ENCODE data around the gene BCKDK.

The BCKDK gene

DNA sequence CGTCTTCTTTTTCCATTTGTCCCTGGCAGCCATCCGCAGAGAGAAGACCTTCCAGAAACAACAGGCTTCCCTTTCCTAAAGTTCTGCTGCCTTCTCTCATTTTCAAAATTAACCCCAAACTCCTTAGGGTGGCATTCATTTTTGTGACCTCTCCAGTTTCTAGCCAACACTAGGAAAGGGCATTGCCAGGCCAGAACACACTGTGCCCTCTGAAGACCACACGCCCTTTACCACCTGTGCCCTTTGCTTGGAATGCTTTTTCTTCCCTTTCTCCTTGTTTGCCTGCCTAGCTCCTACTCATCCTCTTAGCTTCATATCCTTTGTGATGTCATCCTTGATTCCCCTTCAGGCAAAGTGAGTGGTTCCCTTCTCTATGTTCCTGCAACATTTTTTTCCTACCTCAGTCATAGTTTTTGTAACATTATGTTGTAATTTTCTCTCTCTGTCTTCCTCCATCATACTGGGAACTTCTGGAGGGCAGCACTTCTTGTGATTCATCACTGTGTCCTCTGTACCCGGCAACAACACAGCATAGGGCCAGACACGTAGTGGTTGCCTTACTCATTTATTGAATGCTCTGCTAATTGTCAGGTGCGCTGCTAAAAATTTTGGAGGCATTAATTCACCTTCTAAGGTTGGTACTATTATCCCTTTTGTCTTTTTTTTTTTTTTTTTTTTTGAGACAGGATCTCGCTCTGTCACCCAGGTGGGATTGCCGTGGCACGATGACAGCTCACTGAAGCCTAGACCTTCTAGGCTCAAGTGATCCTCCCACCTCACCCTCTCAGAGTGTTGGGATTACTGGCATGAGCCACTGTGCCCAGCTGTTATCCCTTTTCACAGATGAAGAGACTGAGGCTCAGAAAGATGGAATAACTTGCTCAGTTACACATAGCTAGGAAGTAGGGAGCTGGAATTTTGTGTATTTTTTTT lies 10.3 kb downstream of the BCKDK start:
- Histone ChIP-seq H3K27ac (peak overlapping the region; percentile 71; the same call in 1 of the 2 replicates), H3K36me3 (ENCODE audit: insufficient read depth, low read length) (peaks cover 37% of the 10 kb centered on the region)

DNA sequence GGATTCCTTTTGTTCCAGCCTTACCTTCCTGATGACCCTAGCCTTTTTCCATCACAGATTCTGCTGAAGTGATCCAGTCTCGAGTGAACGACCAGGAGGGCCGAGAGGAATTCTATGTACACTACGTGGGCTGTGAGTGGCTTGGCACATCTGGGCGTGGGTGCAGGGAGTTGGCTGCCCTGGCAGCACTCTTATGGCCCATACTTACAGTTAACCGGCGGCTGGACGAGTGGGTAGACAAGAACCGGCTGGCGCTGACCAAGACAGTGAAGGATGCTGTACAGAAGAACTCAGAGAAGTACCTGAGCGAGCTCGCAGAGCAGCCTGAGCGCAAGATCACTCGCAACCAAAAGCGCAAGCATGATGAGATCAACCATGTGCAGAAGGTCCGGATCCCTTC lies 11.9 kb downstream of the BCKDK start:
- Histone ChIP-seq H3K9ac (ENCODE audit: insufficient read length) (no peak overlapping the region), H3K4me3 (no peak overlapping the region), H3K9me3 (ENCODE audit: low read depth, low read length) (no peaks in the 10 kb centered on the region), H3K36me3 (ENCODE audit: insufficient read depth, low read length) (peaks cover 37% of the 10 kb centered on the region), H3K27ac (no peak overlapping the region)
- no peak for TF ChIP-seq EZH2 (IDR thresholded peaks at IDR 0.05)
- TF ChIP-seq POLR2AphosphoS5 (IDR thresholded peaks at IDR 0.05; ENCODE audit: borderline replicate concordance, low read depth, low read length) = no peak
- no peak for TF ChIP-seq FOXP2 (optimal IDR thresholded peaks at IDR 0.05; ENCODE audit: control extremely low read depth, extremely low read length, insufficient read depth)
- DNase-seq (ENCODE audit: low read depth, low spot score) = no peak

More for the DNA sequence above, 10.3 kb downstream of the BCKDK start:
- Histone ChIP-seq H3K4me3 (peak overlapping the region; percentile 91), H3K9ac (ENCODE audit: insufficient read length) (peak overlapping the region; percentile 84), H3K9me3 (ENCODE audit: low read depth, low read length) (no peaks in the 10 kb centered on the region)
- TF ChIP-seq FOXP2 (optimal IDR thresholded peaks at IDR 0.05; ENCODE audit: control extremely low read depth, extremely low read length, insufficient read depth) (no peak), POLR2AphosphoS5 (IDR thresholded peaks at IDR 0.05; ENCODE audit: borderline replicate concordance, low read depth, low read length) (no peak), EZH2 (IDR thresholded peaks at IDR 0.05) (no peak)
- DNase-seq (ENCODE audit: low read depth, low spot score) = no peak

GRCh38 chr16:31125844-31126243 lies 17.7 kb downstream of the BCKDK start:
- H3K36me3 ChIP-seq (ENCODE audit: insufficient read depth, low read length) = peaks cover 17% of the 10 kb centered on the region

DNA sequence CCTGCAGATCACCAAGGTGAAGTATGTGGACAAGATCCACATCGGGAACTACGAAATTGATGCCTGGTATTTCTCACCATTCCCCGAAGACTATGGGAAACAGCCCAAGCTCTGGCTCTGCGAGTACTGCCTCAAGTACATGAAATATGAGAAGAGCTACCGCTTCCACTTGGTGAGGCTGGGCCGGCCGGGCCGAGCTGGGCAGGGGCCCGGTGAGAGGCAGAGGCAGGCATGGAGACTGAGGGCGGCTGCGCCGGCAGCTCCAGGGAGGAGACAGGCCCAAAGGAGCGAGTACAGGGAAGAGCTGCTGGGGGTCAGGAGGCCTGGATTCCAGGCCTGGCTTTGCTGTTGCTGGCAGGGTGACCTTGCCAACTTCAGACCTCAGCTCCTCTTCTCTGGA lies 19.0 kb downstream of the BCKDK start:
- no peak for DNase-seq (ENCODE audit: low read depth, low spot score)
- no peak overlapping the region for H3K4me3 ChIP-seq
- no peak overlapping the region for H3K27ac ChIP-seq
- peaks cover 3% of the 10 kb centered on the region for H3K36me3 ChIP-seq (ENCODE audit: insufficient read depth, low read length)
- H3K9ac ChIP-seq (ENCODE audit: insufficient read length) = no peak overlapping the region
- H3K9me3 ChIP-seq (ENCODE audit: low read depth, low read length) = no peaks in the 10 kb centered on the region
- no peak for TF ChIP-seq FOXP2 (optimal IDR thresholded peaks at IDR 0.05; ENCODE audit: control extremely low read depth, extremely low read length, insufficient read depth)
- no peak for TF ChIP-seq EZH2 (IDR thresholded peaks at IDR 0.05)
- no peak for TF ChIP-seq POLR2AphosphoS5 (IDR thresholded peaks at IDR 0.05; ENCODE audit: borderline replicate concordance, low read depth, low read length)

More at GRCh38 chr16:31125844-31126243, 17.7 kb downstream of the BCKDK start:
- TF ChIP-seq EZH2 (IDR thresholded peaks at IDR 0.05) = no peak
- no peak for TF ChIP-seq FOXP2 (optimal IDR thresholded peaks at IDR 0.05; ENCODE audit: control extremely low read depth, extremely low read length, insufficient read depth)
- TF ChIP-seq POLR2AphosphoS5 (IDR thresholded peaks at IDR 0.05; ENCODE audit: borderline replicate concordance, low read depth, low read length) = no peak
- Histone ChIP-seq H3K9me3 (ENCODE audit: low read depth, low read length) (no peaks in the 10 kb centered on the region), H3K4me3 (no peak overlapping the region), H3K9ac (ENCODE audit: insufficient read length) (no peak overlapping the region), H3K27ac (no peak overlapping the region)
- no peak for DNase-seq (ENCODE audit: low read depth, low spot score)

GRCh38 chr16:31128711-31129567 lies 20.8 kb downstream of the BCKDK start:
- Histone ChIP-seq H3K36me3 (ENCODE audit: insufficient read depth, low read length) (no peaks in the 10 kb centered on the region), H3K9ac (ENCODE audit: insufficient read length) (no peak overlapping the region), H3K4me3 (no peak overlapping the region), H3K27ac (no peak overlapping the region), H3K9me3 (ENCODE audit: low read depth, low read length) (no peaks in the 10 kb centered on the region)
- no peak for DNase-seq (ENCODE audit: low read depth, low spot score)
- TF ChIP-seq POLR2AphosphoS5 (IDR thresholded peaks at IDR 0.05; ENCODE audit: borderline replicate concordance, low read depth, low read length) = no peak
- TF ChIP-seq FOXP2 (optimal IDR thresholded peaks at IDR 0.05; ENCODE audit: control extremely low read depth, extremely low read length, insufficient read depth) = no peak
- TF ChIP-seq EZH2 (IDR thresholded peaks at IDR 0.05) = no peak

DNA sequence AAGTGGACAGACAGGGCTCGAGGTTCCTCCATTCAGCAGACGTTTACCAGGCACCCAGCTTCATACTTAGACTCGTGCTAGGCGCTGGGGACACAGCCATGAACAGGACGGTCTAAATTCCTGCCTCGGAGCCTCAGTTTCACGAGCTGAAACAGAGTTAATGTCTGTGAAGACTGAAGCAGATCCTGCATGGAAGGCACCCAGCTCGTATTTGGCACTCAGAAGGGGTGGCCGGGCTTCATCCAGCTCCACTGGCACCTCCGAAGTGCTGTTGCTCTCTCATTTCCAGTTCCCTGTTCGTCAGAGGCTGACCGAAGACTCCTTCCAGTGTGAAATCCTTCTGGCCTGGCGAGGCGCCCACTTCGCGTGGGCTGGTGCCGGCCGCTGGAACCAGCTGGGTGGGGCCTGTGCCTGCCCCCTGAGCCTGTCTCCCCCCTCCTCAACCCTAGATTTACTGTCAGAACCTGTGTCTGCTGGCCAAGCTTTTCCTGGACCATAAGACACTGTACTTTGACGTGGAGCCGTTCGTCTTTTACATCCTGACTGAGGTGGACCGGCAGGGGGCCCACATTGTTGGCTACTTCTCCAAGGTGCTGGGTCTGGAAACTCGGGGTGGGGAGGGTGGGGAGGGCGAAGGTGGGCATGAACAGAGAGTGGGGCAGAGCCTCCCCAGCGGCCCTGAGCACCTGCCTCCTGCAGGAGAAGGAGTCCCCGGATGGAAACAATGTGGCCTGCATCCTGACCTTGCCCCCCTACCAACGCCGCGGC lies 21.6 kb downstream of the BCKDK start:
- TF ChIP-seq FOXP2 (optimal IDR thresholded peaks at IDR 0.05; ENCODE audit: control extremely low read depth, extremely low read length, insufficient read depth) (no peak), EZH2 (IDR thresholded peaks at IDR 0.05) (no peak), POLR2AphosphoS5 (IDR thresholded peaks at IDR 0.05; ENCODE audit: borderline replicate concordance, low read depth, low read length) (no peak)
- DNase-seq (ENCODE audit: low read depth, low spot score) = no peak
- Histone ChIP-seq H3K36me3 (ENCODE audit: insufficient read depth, low read length) (no peaks in the 10 kb centered on the region), H3K9me3 (ENCODE audit: low read depth, low read length) (no peaks in the 10 kb centered on the region), H3K9ac (ENCODE audit: insufficient read length) (no peak overlapping the region), H3K4me3 (no peak overlapping the region), H3K27ac (no peak overlapping the region)

GRCh38 chr16:31130336-31130891 lies 22.2 kb downstream of the BCKDK start:
- no peak for DNase-seq (ENCODE audit: low read depth, low spot score)
- TF ChIP-seq FOXP2 (optimal IDR thresholded peaks at IDR 0.05; ENCODE audit: control extremely low read depth, extremely low read length, insufficient read depth) (no peak), EZH2 (IDR thresholded peaks at IDR 0.05) (no peak), POLR2AphosphoS5 (IDR thresholded peaks at IDR 0.05; ENCODE audit: borderline replicate concordance, low read depth, low read length) (no peak)
- Histone ChIP-seq H3K9ac (ENCODE audit: insufficient read length) (no peak overlapping the region), H3K4me3 (no peak overlapping the region), H3K27ac (no peak overlapping the region), H3K9me3 (ENCODE audit: low read depth, low read length) (no peaks in the 10 kb centered on the region), H3K36me3 (ENCODE audit: insufficient read depth, low read length) (no peaks in the 10 kb centered on the region)
